GM23248 (cell line): ENCODE measurements around the gene ZNF225.

Experiments used
- EZH2 ChIP-seq: fragments of 200-600 bp; sonication (generic); IDR thresholded peaks from 2 replicates; pipeline ENCODE4 v1.6.1; 2018; ENCODE audit warnings: antibody characterized with exemption, mild to moderate bottlenecking; ENCODE audit not compliant: insufficient read depth, poor library complexity, severe bottlenecking
- EZH2phosphoT487 ChIP-seq: fragments of 200-600 bp; sonication (generic); IDR thresholded peaks from 2 replicates; pipeline ENCODE4 v1.6.1; 2018; ENCODE audit warnings: antibody characterized with exemption, moderate library complexity, mild to moderate bottlenecking, low read depth; ENCODE audit not compliant: insufficient read depth

GRCh38 chr19:44156475-44156874 is 43.3 kb downstream of the ZNF225 start:
- TF ChIP-seq EZH2 = no peak
- no peak for TF ChIP-seq EZH2phosphoT487
